Endothelial cell of coronary artery (primary cell): ENCODE results near the gene SNCG. TPM values are rescaled to one million over a fixed set of nuclear protein-coding genes. Genes with fewer than 3 reads are reported as not detected.

ENCODE experiments used
- total RNA-seq: library from RNA; depleted of rRNA; stranded (reverse); fragments of >200 nt; gene quantifications from 2 replicates; pipeline ENCODE4 v1.2.3, GENCODE V29; 2014

The SNCG gene
- total RNA-seq, result 74.1 and 90.4 TPM in 2 replicates

GRCh38 chr10:86958116-86958900 lies at the start of gene SNCG:
SNCG (plus strand) TSS chr10:86958599; CDS start chr10:86958698, 99 bp downstream.

DNA sequence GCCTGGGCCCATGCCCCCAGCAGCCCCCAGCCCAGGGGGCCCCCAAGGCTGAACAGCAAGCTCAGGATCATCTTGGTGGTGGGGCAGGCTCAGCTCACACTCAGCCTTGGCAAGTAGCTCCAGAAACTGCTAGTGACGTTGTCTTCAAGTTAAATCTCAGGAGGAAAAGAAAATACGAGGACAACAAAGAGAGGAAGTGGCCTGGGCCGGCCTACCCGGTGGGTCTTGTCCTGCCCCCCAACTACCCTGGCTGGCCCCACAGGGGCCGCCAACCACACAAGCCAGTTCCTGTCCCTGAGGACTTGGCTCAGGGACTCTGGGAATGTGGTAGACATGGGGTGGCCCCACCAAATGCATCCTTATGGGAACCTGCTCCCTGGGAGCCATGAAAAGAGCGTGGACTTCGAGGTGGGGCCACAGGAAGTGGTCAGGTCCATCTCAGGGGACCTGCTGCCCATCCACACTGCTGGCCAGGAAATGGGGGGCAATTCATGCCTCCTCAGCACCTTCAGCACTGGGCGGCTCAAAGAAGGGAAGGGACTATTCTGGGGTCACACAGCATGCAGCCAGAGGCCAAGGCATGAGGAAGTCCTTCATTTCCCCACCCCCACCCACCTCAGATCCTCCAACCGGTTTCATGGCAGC lies 806 bp upstream of the SNCG start, which contains the start of gene MMRN2:
TSS of gene MMRN2 (minus strand) at position 145 of the 645 bp plus-strand sequence. CDS start at position 71, 74 bp downstream.

DNA sequence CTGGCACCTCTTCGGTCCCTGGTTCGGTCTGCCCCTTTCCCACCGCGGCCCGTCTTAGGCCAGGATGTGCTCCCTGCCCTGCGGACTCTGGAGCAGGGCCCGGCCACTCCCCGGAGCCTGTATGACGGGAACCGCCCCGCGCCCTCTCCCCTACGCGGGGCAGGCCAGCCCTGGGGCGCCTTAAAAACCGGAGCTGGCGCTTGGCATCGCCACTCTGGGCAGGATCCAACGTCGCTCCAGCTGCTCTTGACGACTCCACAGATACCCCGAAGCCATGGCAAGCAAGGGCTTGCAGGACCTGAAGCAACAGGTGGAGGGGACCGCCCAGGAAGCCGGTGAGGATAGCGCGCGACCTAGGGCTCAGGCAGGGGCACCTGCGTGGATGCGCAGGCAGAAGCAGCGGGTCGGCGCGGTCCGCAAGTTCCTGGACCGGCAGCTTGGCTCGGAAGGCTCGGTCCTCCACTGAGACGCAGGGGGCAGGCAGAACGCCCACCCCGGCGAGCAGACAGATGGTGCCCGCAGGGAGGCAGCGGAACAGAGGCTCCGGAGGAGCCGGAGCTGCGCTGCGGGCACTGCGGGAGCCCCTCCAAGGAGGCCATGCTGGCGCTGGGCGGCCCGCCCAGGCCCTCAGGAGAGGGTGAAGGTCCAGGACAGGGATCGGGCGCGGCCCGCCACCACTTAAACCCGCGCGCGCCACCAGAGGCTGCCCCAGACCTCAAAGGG lies 10.0 kb downstream of the SNCG start, which contains the start of gene ADIRF:
TSS of gene ADIRF (plus strand) at position 212 of the 723 bp plus-strand sequence. CDS start at position 275, 63 bp downstream.

Other genes with a start within 250 kb of the SNCG start
- 6.3 and 10.7 TPM in 2 replicates for gene BMPR1A, start 202.0 kb upstream of the SNCG start, total RNA-seq
- gene MMRN2, start 984 bp upstream of the SNCG start, total RNA-seq, result 316 and 430 TPM in 2 replicates
- 21.6 and 26.6 TPM in 2 replicates for gene ADIRF, start 9.9 kb downstream of the SNCG start, total RNA-seq
- gene FAM25A, start 61.7 kb downstream of the SNCG start, total RNA-seq, result not detected in 2 replicates
- gene GLUD1, start 136.2 kb downstream of the SNCG start, total RNA-seq, result 172 and 229 TPM in 2 replicates
- 18.6 and 19.1 TPM in 2 replicates for gene SHLD2, start 136.6 kb downstream of the SNCG start, total RNA-seq